HCT116 (cell line): ENCODE measurements around the gene PTF1A. TPM values are rescaled to one million over a fixed set of nuclear protein-coding genes. Genes with fewer than 3 reads are reported as not detected.

Source experiments
- ATAC-seq: fragments of 200-7000 bp; cut with Tn5 transposase; 2 replicates; pipeline ENCODE4 v1.9.1; 2020; ENCODE audit warnings: mild to moderate bottlenecking, moderate library complexity
- BruUV-seq: library from RNA; stranded (reverse); fragments of 400-500 nt; replicated peaks from 2 replicates; lab custom pipeline; 2021; lab: Mats Ljungman, UMichigan
- CTCF ChIA-PET: fragments of 300-600 bp; sonication (Branson Sonifier 250); formaldehyde crosslinking; loops from one replicate; lab custom pipeline; 2021; ENCODE audit warnings: antibody characterized with exemption; lab: Charles Lee
- POLR2A ChIA-PET: fragments of 300-600, 350-600 bp; sonication (Branson Sonifier 250); formaldehyde crosslinking; loops from one replicate; lab custom pipeline; 2021; ENCODE audit warnings: antibody characterized with exemption; lab: Charles Lee
- RAD21 ChIA-PET, 2 experiments: fragments of 300-600 bp; sonication (Branson Sonifier 250); formaldehyde crosslinking; loops; one replicate each; lab custom pipeline; 2023; ENCODE audit warnings: low total read pairs in 2 of 2; ENCODE audit not compliant: uncharacterized antibody in 2 of 2, unreplicated experiment in 2 of 2, low non-redundant PET in 1 of 2; lab: Charles Lee
- DNase-seq: peaks from one replicate; pipeline ENCODE4 v3.0.0-alpha.2; 2010; ENCODE audit warnings: low read depth, low spot score
- H2AFZ ChIP-seq: fragments of 200-600 bp; shearing (Covaris generic), sonication (generic); 2 replicates; pipeline ENCODE4 v1.6.1; 2017; ENCODE audit warnings: low read depth, mixed run types, mixed read lengths, antibody characterized with exemption, low read length; ENCODE audit not compliant: poor library complexity, severe bottlenecking
- H3K27ac ChIP-seq: 2 replicates; pipeline ENCODE4 v1.5.1; 2012; ENCODE audit warnings: low read depth, low read length
- H3K27me3 ChIP-seq: fragments of 200-600 bp; sonication (generic); 2 replicates; pipeline ENCODE4 v1.6.1; 2016; ENCODE audit warnings: mixed run types, low read length, mixed read lengths; ENCODE audit not compliant: insufficient read depth
- H3K36me3 ChIP-seq, 2 experiments: fragments of 200-500 bp in 1 of 2; fragments of 200-600 bp in 1 of 2; sonication (Bioruptor generic) in 1 of 2; sonication (generic) in 1 of 2; 2 replicates each; pipeline versions ENCODE4 v1.5.1 to v1.6.1; 2014 to 2016; ENCODE audit warnings: low read length in 2 of 2, inconsistent platforms in 1 of 2, mixed read lengths in 1 of 2, mixed run types in 1 of 2; ENCODE audit not compliant: insufficient read depth in 2 of 2, control insufficient read depth in 1 of 2
- H3K4me1 ChIP-seq, 2 experiments: fragments of 200-600 bp in 1 of 2; sonication (generic) in 1 of 2; 2 replicates each; pipeline versions ENCODE4 v1.5.1 to v1.6.1; 2012 to 2017; ENCODE audit warnings: low read length in 2 of 2, inconsistent platforms in 1 of 2, mild to moderate bottlenecking in 1 of 2, mixed read lengths in 1 of 2, mixed run types in 1 of 2, moderate library complexity in 1 of 2; ENCODE audit not compliant: insufficient read depth in 2 of 2, control insufficient read depth in 1 of 2
- H3K4me2 ChIP-seq: fragments of 200-600 bp; sonication (generic); 2 replicates; pipeline ENCODE4 v1.6.1; 2017; ENCODE audit warnings: mixed run types, low read length, mixed read lengths
- H3K4me3 ChIP-seq, 2 experiments: fragments of 200-600 bp in 1 of 2; sonication (generic) in 1 of 2; replicated peaks in 1 of 2; 2 replicates each; pipeline ENCODE4 v1.5.1; 2011 to 2016; ENCODE audit warnings: low read length in 2 of 2, control low read depth in 1 of 2, low read depth in 1 of 2, mild to moderate bottlenecking in 1 of 2, mixed read lengths in 1 of 2, mixed run types in 1 of 2
- H3K79me2 ChIP-seq: fragments of 200-600 bp; sonication (generic); 2 replicates; pipeline ENCODE4 v1.6.1; 2017; ENCODE audit warnings: mild to moderate bottlenecking, mixed run types, low read length, moderate library complexity, mixed read lengths; ENCODE audit not compliant: insufficient read depth
- H3K9ac ChIP-seq: fragments of 200-600 bp; sonication (generic); 2 replicates; pipeline ENCODE4 v1.6.1; 2016; ENCODE audit warnings: low read length, mixed read lengths
- H3K9me2 ChIP-seq: fragments of 200-600 bp; sonication (generic), shearing (Covaris generic); 2 replicates; pipeline ENCODE4 v1.6.1; 2017; ENCODE audit warnings: mixed run types, mild to moderate bottlenecking, moderate library complexity; ENCODE audit not compliant: insufficient read depth
- H3K9me3 ChIP-seq, 2 experiments: fragments of 200-500 bp in 1 of 2; fragments of 200-600 bp in 1 of 2; sonication (Bioruptor generic) in 1 of 2; sonication (generic) in 1 of 2; 2 replicates each; pipeline ENCODE4 v1.6.1; 2014 to 2017; ENCODE audit warnings: low read length in 2 of 2, mixed read lengths in 2 of 2, inconsistent platforms in 1 of 2, low read depth in 1 of 2, mild to moderate bottlenecking in 1 of 2, mixed run types in 1 of 2, moderate library complexity in 1 of 2; ENCODE audit not compliant: control insufficient read depth in 1 of 2, insufficient read depth in 1 of 2
- H4K20me1 ChIP-seq: fragments of 200-600 bp; sonication (generic), shearing (Covaris generic); 2 replicates; pipeline ENCODE4 v1.6.1; 2017; ENCODE audit warnings: mixed run types, mild to moderate bottlenecking, moderate library complexity; ENCODE audit not compliant: insufficient read depth
- CBX3 ChIP-seq: IDR thresholded peaks from 2 replicates; pipeline ENCODE4 v1.6.1; 2012; ENCODE audit warnings: low read depth
- CEBPB ChIP-seq: IDR thresholded peaks from 2 replicates; pipeline ENCODE4 v1.6.1; 2012; ENCODE audit warnings: low read depth
- FOSL1 ChIP-seq: IDR thresholded peaks from 2 replicates; pipeline ENCODE4 v1.6.1; 2012; ENCODE audit warnings: low read depth
- JUND ChIP-seq: IDR thresholded peaks from 2 replicates; pipeline ENCODE4 v1.6.1; 2012
- MAX ChIP-seq: IDR thresholded peaks from 2 replicates; pipeline ENCODE4 v1.6.1; 2012
- POLR2A ChIP-seq: IDR thresholded peaks from 2 replicates; pipeline ENCODE4 v1.7.0; 2011; ENCODE audit warnings: borderline replicate concordance; ENCODE audit not compliant: insufficient read depth, insufficient read length; ENCODE audit errors: extremely low read depth
- POLR2AphosphoS5 ChIP-seq: IDR thresholded peaks from 2 replicates; pipeline ENCODE4 v1.6.1; 2011; ENCODE audit warnings: mild to moderate bottlenecking, low read depth, low read length, moderate library complexity
- RAD21 ChIP-seq: IDR thresholded peaks from 2 replicates; pipeline ENCODE4 v1.6.1; 2012; ENCODE audit warnings: low read depth, mild to moderate bottlenecking
- SIN3A ChIP-seq: IDR thresholded peaks from 2 replicates; pipeline ENCODE4 v1.6.1; 2012; ENCODE audit warnings: low read depth
- SP1 ChIP-seq: IDR thresholded peaks from 2 replicates; pipeline ENCODE4 v1.6.1; 2012; ENCODE audit warnings: low read depth
- SRF ChIP-seq: IDR thresholded peaks from 2 replicates; pipeline ENCODE4 v1.6.1; 2012; ENCODE audit warnings: low read depth
- TCF7L2 ChIP-seq: IDR thresholded peaks from 2 replicates; pipeline ENCODE4 v1.7.0; 2011; ENCODE audit warnings: borderline replicate concordance, inconsistent platforms; ENCODE audit not compliant: insufficient read depth, insufficient read length; ENCODE audit errors: extremely low read depth
- YY1 ChIP-seq: IDR thresholded peaks from 2 replicates; pipeline ENCODE4 v1.6.1; 2011; ENCODE audit warnings: low read length, low read depth, moderate library complexity, mild to moderate bottlenecking; ENCODE audit not compliant: insufficient replicate concordance; ENCODE audit errors: extremely low read depth
- ZBTB33 ChIP-seq: IDR thresholded peaks from 2 replicates; pipeline ENCODE4 v1.6.1; 2011; ENCODE audit warnings: mild to moderate bottlenecking, low read length, moderate library complexity; ENCODE audit not compliant: insufficient replicate concordance; ENCODE audit errors: extremely low read depth
- ZFX ChIP-seq: fragments of 450-650 bp; IDR thresholded peaks from 2 replicates; pipeline ENCODE4 v1.6.1; 2017
- ZNF274 ChIP-seq: fragments of 200-500 bp; sonication (Bioruptor generic); IDR thresholded peaks from 2 replicates; pipeline ENCODE4 v1.6.1; 2014; ENCODE audit warnings: mild to moderate bottlenecking, low read depth, low read length, inconsistent platforms
- intact Hi-C: fragments of 100-400 bp; cut with micrococcal nuclease; formaldehyde crosslinking; loops from 2 replicates; pipeline ENCODE4 v1.10.0; 2022
- total RNA-seq: library from RNA; stranded (reverse); gene quantifications from one replicate; pipeline ENCODE4 v1.2.1, GENCODE V29; 2021; ENCODE audit not compliant: unreplicated experiment
- TF ChIP-seq, protein P1 (sequence below): IDR thresholded peaks from 2 replicates; pipeline ENCODE4 v1.6.1; 2012; ENCODE audit warnings: low read depth
- TF ChIP-seq, protein P2 (sequence below): IDR thresholded peaks from 2 replicates; pipeline ENCODE4 v1.6.1; 2012

Gene PTF1A
- total RNA-seq, 1 experiment from 2014 or later: not detected

DNA sequence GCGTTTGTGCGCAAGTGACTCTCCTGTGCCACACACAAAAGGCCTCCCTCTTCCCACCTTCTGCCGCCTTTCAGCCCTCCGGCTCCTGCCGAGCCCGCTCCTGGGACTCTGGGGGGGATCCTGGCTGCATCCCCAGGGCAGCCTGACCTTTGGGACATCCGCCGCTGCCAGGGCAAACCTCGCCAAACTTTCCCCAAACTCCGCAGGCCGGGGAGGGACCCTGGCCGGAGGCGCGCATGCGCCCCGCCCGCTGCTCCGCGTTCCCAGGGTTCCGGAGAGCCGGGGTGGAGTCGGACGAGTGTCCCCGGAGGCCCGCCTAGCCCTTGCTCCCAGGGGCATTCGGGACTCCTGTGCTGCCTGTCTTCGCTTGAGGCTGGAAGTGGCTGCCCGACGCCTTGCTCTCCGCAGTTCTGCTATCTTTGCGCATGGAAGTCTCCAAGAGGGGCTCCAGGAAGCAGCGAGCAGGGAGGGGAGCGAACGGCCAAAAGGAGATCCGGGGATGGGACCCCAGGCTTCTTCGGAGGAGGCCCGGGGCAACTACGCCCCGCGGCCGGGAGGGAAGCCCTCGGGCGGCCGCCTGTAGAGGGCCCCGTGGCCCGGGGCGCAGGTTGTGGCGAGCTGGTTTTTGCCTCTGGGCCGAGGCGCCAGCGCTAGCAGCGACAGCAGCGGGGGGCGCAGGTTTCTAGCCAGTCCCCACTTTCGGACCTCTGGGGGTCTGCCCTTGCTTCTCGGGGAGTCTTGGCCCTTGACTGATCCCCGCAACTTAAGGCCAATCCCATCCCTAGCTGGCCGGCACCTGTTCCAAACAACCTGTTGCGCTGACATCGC is 7.0 kb downstream of the PTF1A start:
- peaks cover 29% of the 10 kb centered on the region; the same call in 1 of the 2 replicates for H3K27me3 ChIP-seq
- no peak for ATAC-seq
- no peak overlapping the region for H2AFZ ChIP-seq
- no peak overlapping the region for H3K9ac ChIP-seq
- no peak overlapping the region for H3K27ac ChIP-seq
- H3K79me2 ChIP-seq: no peaks in the 10 kb centered on the region
- H3K9me3 ChIP-seq: no peaks in the 10 kb centered on the region
- ChIA-PET POLR2A (no interaction called here), RAD21 (no interaction called here), CTCF (no interaction called here)
- H3K9me2 ChIP-seq: no peaks in the 10 kb centered on the region
- H3K36me3 ChIP-seq: no peaks in the 10 kb centered on the region
- no peaks in the 10 kb centered on the region for H3K4me1 ChIP-seq
- no peaks in the 10 kb centered on the region for H4K20me1 ChIP-seq
- no peak overlapping the region for H3K4me3 ChIP-seq
- intact Hi-C loops: no loop called here
- TF ChIP-seq ZNF274: no peak
- TF ChIP-seq CBX3: no peak
- no peak for TF ChIP-seq TCF7L2
- TF ChIP-seq, protein P1, sequence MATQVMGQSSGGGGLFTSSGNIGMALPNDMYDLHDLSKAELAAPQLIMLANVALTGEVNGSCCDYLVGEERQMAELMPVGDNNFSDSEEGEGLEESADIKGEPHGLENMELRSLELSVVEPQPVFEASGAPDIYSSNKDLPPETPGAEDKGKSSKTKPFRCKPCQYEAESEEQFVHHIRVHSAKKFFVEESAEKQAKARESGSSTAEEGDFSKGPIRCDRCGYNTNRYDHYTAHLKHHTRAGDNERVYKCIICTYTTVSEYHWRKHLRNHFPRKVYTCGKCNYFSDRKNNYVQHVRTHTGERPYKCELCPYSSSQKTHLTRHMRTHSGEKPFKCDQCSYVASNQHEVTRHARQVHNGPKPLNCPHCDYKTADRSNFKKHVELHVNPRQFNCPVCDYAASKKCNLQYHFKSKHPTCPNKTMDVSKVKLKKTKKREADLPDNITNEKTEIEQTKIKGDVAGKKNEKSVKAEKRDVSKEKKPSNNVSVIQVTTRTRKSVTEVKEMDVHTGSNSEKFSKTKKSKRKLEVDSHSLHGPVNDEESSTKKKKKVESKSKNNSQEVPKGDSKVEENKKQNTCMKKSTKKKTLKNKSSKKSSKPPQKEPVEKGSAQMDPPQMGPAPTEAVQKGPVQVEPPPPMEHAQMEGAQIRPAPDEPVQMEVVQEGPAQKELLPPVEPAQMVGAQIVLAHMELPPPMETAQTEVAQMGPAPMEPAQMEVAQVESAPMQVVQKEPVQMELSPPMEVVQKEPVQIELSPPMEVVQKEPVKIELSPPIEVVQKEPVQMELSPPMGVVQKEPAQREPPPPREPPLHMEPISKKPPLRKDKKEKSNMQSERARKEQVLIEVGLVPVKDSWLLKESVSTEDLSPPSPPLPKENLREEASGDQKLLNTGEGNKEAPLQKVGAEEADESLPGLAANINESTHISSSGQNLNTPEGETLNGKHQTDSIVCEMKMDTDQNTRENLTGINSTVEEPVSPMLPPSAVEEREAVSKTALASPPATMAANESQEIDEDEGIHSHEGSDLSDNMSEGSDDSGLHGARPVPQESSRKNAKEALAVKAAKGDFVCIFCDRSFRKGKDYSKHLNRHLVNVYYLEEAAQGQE: no peak
- no peak for TF ChIP-seq POLR2AphosphoS5
- no peak for TF ChIP-seq YY1
- no peak for TF ChIP-seq SIN3A
- no peak for TF ChIP-seq RAD21
- TF ChIP-seq SP1: no peak
- no peak for TF ChIP-seq ZFX
- no peak for TF ChIP-seq MAX
- no peak for TF ChIP-seq FOSL1
- no peak for TF ChIP-seq JUND
- TF ChIP-seq, protein P2, sequence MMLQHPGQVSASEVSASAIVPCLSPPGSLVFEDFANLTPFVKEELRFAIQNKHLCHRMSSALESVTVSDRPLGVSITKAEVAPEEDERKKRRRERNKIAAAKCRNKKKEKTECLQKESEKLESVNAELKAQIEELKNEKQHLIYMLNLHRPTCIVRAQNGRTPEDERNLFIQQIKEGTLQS: no peak
- TF ChIP-seq ZBTB33: no peak
- no peak for TF ChIP-seq POLR2A
- no peak for TF ChIP-seq CEBPB
- TF ChIP-seq SRF: no peak
- TF ChIP-seq, all 23 proteins: peak for 0
- H3K4me2 ChIP-seq: no peak overlapping the region
- DNase-seq: no peak
- no TSS peak for BruUV-seq
